Epithelial cell of proximal tubule (primary cell): ENCODE results near the gene DHPS. TPM values are rescaled to one million over a fixed set of nuclear protein-coding genes. Genes with fewer than 3 reads are reported as not detected.

Source experiments
- DNase-seq: peaks from one replicate; pipeline ENCODE4 v3.0.0-alpha.2; 2011; ENCODE audit warnings: low read depth
- H3K4me3 ChIP-seq: 2 replicates; pipeline ENCODE4 v1.5.1; 2011; ENCODE audit warnings: low read depth, mild to moderate bottlenecking, low read length
- CTCF ChIP-seq: conservative IDR thresholded peaks from 2 replicates; pipeline ENCODE4 v1.5.1; 2012; ENCODE audit warnings: low read depth, mild to moderate bottlenecking, low read length
- total RNA-seq: library from RNA; depleted of rRNA; stranded (reverse); fragments of >200 nt; gene quantifications from 2 replicates; pipeline ENCODE4 v1.2.3, GENCODE V29; 2015

DHPS gene
- total RNA-seq, 1 donor from 2014 or later, result 134 TPM

DNA sequence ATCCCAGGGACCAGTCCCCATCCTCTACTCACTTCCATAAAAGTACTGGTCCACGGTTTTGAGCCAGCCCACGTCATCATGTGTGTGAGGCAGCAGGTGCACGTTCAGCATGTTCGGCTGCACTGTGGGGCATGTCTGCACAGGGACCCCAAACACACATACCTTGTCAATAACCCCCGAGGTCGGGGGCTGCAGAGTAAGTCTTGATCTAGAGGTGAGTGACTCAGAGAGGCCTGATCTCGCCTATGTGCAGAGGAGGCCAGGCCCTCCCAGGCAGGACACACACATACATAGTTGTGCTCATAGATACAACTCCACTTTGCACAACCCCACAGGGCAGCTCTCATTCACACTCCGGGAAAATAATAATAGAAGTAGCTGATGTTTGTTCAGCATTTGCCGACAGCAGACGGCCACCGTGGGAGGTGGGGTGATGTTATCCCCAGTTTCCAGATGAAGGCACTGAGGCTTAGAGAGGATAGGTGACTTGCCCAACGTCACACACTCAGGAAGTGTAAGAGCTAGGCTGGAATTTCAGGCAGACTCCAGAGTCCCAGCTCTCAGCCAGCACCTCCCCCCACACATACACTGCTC lies 15.9 kb downstream of the DHPS start:
- DNase-seq, result no peak
- TF ChIP-seq CTCF, result no peak
- peak overlapping the region; percentile 94 for H3K4me3 ChIP-seq

DNA sequence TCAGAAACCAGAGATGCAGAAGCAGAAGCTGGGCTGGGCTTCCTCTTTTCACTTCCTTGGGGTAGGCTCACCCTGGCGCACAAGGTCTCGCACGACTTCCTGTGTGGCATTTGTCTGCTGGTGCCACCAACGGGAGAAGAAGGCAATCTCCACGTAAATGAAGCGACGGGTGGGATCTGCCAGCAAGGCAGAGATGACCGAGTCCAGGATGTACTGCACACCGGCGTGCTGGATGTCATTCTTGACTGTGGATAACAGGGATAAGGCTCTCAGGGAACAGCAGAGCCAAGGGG lies 16.5 kb downstream of the DHPS start:
- H3K4me3 ChIP-seq, result no peak overlapping the region
- DNase-seq, result no peak
- TF ChIP-seq CTCF, result no peak

GRCh38 chr19:12664406-12665280 lies 17.0 kb downstream of the DHPS start:
- H3K4me3 ChIP-seq, result no peak overlapping the region
- TF ChIP-seq CTCF, result no peak
- DNase-seq, result no peak

DNA sequence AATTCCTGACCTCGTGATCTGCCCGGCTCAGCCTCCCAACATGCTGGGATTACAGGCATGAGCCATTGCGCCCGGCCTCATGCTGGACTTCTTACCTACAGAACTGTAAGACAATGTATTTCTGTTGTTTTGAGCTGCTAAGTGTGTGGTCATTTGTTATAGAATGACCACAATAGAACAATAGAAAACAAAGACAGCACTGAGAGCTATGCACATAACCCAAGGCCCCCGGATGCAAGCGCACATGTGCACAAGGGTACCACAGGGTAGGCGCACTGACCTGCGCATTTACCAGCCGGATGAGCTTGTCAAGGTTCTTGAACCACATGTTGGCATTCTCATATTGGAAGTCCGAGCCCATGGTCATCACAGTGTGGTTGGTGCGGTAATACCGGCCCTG lies 20.7 kb downstream of the DHPS start:
- no peak overlapping the region for H3K4me3 ChIP-seq
- TF ChIP-seq CTCF, result no peak
- no peak for DNase-seq

GRCh38 chr19:12657966-12658365 lies 23.7 kb downstream of the DHPS start:
- no peak overlapping the region for H3K4me3 ChIP-seq
- DNase-seq, result no peak
- TF ChIP-seq CTCF, result peak; percentile 8

DNA sequence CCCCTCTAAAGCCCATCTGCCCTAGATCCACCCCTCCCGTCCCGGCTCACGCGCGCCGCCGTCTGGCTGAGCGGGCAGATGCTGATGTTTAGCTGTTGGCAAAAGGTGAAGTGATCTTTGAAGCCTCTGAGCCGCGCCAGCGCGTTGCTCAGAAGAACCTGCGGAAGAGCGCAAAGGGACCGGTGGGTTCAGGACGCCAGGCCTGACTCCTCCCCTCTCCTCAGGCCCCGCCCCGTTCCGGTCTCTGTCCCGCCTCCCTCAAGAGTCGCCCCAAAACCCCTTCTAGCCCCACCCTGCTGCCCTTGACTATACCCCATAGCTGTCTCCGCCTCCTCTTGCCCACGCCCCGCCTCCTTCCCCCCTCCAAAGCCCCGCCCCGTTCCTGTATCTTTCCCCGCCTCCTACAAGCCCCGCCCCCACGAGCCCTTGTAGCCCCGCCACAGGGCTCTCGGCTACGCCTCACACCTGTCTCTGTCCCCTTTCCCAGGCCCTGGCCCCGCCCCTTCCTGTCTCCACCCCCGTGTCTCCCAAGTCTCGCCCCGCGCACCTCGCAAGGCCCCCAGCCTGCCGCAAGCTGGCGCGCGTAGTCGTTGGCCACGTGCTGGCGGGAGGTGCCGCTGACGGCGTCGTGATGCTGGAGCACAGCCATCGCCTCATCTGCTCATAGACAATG lies 24.6 kb downstream of the DHPS start:
- DNase-seq, result no peak
- TF ChIP-seq CTCF, result no peak
- H3K4me3 ChIP-seq, result no peak overlapping the region
